Ovary (tissue), 9 donors: ENCODE data around the gene CDC42EP2. TPM values are rescaled to one million over a fixed set of nuclear protein-coding genes. Genes with fewer than 3 reads are reported as not detected.

Source experiments
- DNase-seq, 5 donors: peaks; one replicate each; pipeline ENCODE4 v3.0.0-alpha.2; 2019 to 2020
- H3K27ac ChIP-seq, 2 donors: fragments of 200-600 bp; one replicate each; pipeline versions ENCODE4 v1.5.1 to v1.8.0; 2019 to 2022
- H3K27me3 ChIP-seq: fragments of 200-600 bp; one replicate; pipeline ENCODE4 v1.8.0; 2022
- H3K36me3 ChIP-seq: fragments of 200-600 bp; sonication (generic); one replicate; pipeline ENCODE4 v1.5.1; 2019
- H3K4me1 ChIP-seq: one replicate; pipeline ENCODE4 v1.8.1; 2013; ENCODE audit warnings: mild to moderate bottlenecking, moderate library complexity; ENCODE audit not compliant: insufficient read depth
- H3K4me3 ChIP-seq: fragments of 200-600 bp; sonication (generic); one replicate; pipeline ENCODE4 v1.5.1; 2017
- H3K9me3 ChIP-seq, 2 donors: fragments of 200-600 bp in 1 of 2; sonication (generic) in 1 of 2; one replicate each; pipeline versions ENCODE4 v1.5.1 to v1.8.1; 2013 to 2019; ENCODE audit warnings: mild to moderate bottlenecking in 1 of 2, moderate library complexity in 1 of 2
- EP300 ChIP-seq: sonication (generic); formaldehyde crosslinking; IDR thresholded peaks from one replicate; pipeline ENCODE4 v1.6.1; 2017; ENCODE audit warnings: antibody characterized with exemption
- POLR2A ChIP-seq: fragments of 450-650 bp; IDR thresholded peaks from one replicate; pipeline ENCODE4 v1.6.1; 2017; ENCODE audit warnings: antibody characterized with exemption, mild to moderate bottlenecking, moderate library complexity
- WGBS, 3 donors: extraction: QIAGEN DNeasy Blood & Tissue Kit in 1 of 3; methylation state at CpG; one replicate each; pipeline versions ENCODE4 v1.1.5 to v1.1.7; 2013 to 2017; 5-methylcytosine and 5-hydroxymethylcytosine counted together
- intact Hi-C, 4 donors: fragments of 100-400 bp; cut with DNase I; formaldehyde crosslinking; loops; one replicate each; pipeline versions ENCODE4 v1.11.0 to v1.15.1; 2022 to 2023
- polyA plus RNA-seq, 2 donors: library from polyadenylated mRNA; stranded (reverse); fragments of 200-250 nt in 1 of 2; fragments of 350-450 nt in 1 of 2; fragmentation: Illumina TruSeq in 1 of 2; extraction: RNeasy Lipid Tissue Mini Kit (QIAGEN cat#74804) in 1 of 2; gene quantifications; one replicate each; pipeline ENCODE4 v1.2.3, GENCODE V29; 2013 to 2014
- total RNA-seq, 7 donors: library from RNA; depleted of rRNA in 2 of 7; stranded (reverse); fragments of >200 nt in 2 of 7; fragmentation: NEBNext Ultra II Directional in 3 of 7; extraction: Animal tissue kit (Norgen Biotek cat#: 25700) in 3 of 7; gene quantifications; one replicate each; pipeline versions ENCODE4 v1.1.0 to v1.2.4, GENCODE V29; 2016 to 2023
- TF ChIP-seq, protein P1 (sequence below), 3 donors: fragments of 450-650 bp in 2 of 3; fragments of 200-600 bp in 1 of 3; IDR thresholded peaks; one replicate each; pipeline versions ENCODE4 v1.5.1 to v1.8.0; 2016 to 2022; ENCODE audit warnings: antibody characterized with exemption in 3 of 3, mild to moderate bottlenecking in 1 of 3
- donor health status: DM: no; HTN: no; CAD: no; lungs with moderate emphysema.
- donor health status: DM: no; HTN: no; CAD: no.
- donor health status: Bipolar disorder and iron deficiency.
- donor health status: DM: yes; HTN: yes; CAD: no.
- donor health status: DM: no; HTN: no; CAD: no.
- donor health status: DM: yes; HTN: yes; CAD: no.

The CDC42EP2 gene
- total and polyA plus RNA-seq, 9 donors, result 0.48 to 46.9 (median 19.9) TPM

DNA sequence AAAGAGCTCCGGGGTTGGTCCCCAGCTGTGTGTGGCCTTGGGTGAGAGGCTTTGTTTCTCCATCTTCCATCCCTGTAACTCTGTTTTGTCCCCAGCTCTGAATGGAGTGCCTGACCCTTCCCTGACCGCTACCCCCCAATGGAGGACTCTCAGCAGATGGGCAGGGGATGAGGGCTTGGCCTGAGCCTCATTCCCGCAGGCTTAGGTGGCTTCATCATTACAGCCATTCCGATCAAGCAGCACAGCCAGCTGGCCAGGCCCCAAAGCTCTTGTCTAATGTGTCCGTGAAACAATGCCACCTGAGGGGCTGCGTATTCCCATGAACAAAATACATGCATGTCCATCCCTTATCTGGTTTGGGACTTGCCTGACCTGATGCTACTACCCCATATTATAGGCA, 3.9 kb upstream of the CDC42EP2 start:
- Histone ChIP-seq H3K27ac (no peak overlapping the region), H3K27me3 (no peaks in the 10 kb centered on the region), H3K36me3 (no peaks in the 10 kb centered on the region), H3K4me1 (peaks cover 8% of the 10 kb centered on the region), H3K9me3 (no peaks in the 10 kb centered on the region), H3K4me3 (no peak overlapping the region)
- no peak for TF ChIP-seq EP300
- TF ChIP-seq, protein P1, sequence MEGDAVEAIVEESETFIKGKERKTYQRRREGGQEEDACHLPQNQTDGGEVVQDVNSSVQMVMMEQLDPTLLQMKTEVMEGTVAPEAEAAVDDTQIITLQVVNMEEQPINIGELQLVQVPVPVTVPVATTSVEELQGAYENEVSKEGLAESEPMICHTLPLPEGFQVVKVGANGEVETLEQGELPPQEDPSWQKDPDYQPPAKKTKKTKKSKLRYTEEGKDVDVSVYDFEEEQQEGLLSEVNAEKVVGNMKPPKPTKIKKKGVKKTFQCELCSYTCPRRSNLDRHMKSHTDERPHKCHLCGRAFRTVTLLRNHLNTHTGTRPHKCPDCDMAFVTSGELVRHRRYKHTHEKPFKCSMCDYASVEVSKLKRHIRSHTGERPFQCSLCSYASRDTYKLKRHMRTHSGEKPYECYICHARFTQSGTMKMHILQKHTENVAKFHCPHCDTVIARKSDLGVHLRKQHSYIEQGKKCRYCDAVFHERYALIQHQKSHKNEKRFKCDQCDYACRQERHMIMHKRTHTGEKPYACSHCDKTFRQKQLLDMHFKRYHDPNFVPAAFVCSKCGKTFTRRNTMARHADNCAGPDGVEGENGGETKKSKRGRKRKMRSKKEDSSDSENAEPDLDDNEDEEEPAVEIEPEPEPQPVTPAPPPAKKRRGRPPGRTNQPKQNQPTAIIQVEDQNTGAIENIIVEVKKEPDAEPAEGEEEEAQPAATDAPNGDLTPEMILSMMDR (IDR thresholded peaks at IDR 0.05), result no peak
- no peak for TF ChIP-seq POLR2A
- intact Hi-C loops, result no loop called here
- no peak for DNase-seq
- 55 to 58% (median 58%) methylated on average over 5 to 6 of the region's 6 CpGs for WGBS, 3 donors

DNA sequence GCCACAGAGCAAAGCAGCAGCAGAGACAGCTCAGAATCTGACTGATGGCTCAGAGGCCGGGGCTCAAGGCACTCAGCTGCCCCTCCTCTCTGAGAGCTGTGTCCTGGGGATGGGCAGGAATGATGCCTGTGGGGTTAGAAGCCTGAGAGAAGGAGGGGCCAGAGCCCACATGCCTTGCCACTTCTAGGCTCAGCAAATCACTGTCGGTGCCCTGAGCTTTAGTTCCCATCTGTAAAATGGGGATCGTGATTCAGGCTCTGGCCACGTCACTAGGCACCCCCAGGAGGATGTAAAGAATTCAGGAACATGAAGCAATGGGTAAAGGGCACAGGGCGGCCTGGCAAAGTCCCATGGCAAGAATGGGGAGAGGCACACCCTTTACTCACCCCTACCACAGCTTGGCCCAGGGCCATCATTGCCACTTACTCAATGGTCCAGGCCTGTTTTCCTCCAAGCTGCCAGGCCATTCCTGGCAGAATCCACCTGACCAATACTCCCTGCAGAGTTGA, 3.4 kb upstream of the CDC42EP2 start:
- DNase-seq, result no peak
- no peak for TF ChIP-seq EP300
- TF ChIP-seq POLR2A, result no peak

DNA sequence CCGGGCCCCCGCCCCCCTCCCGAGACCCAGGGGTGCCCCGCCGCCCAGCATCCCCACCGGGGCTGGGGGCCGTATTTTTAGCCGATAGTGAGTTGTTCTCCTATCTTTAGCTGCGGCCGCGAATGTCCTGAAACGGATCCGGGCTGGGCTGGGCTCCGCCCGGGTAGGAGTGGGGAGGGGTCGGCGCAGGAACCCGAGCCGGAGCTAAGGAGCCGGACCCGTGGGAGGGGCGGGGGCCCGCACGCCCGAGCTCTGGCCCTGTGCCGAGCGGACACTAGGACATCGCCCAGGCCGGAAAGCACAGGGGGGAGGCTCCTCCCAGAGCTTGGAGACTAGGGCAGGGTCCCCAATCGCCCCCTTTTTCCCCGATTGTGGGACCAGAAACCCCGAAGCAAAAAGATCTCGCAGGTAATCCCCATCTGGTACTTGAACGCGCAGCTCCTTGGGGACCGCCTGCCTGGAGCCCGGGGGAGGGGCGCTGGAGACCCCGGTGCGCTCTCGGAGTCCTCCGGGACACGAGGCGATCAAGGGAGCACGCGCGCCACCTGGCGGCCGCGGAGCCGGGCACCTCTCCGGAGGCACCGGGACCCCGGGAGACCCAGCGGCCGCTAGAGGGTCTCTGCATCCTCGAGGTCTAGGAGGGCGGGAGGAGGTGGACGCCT, 669 bp downstream of the CDC42EP2 start:
- Histone ChIP-seq H3K27ac (peak overlapping the region; percentile 25 to 84), H3K4me3 (peak overlapping the region; percentile 96), H3K27me3 (no peaks in the 10 kb centered on the region), H3K9me3 (no peaks in the 10 kb centered on the region), H3K36me3 (no peaks in the 10 kb centered on the region), H3K4me1 (peaks cover 15% of the 10 kb centered on the region)
- peak; percentile 82 to 93 (median 91) for DNase-seq
- WGBS, 3 donors, result 0 to 1% (median 0%) methylated on average over 57 to 59 of the region's 59 CpGs
- intact Hi-C loops, result loop anchor here in 3 of 4 donors (2.0 kb wide), 2 partner anchors 21 to 41 kb away; no protein-coding TSS in a partner anchor
- peak; percentile 20 for TF ChIP-seq POLR2A
- TF ChIP-seq EP300, result no peak
- TF ChIP-seq, protein P1 (IDR thresholded peaks at IDR 0.05), result peak; percentile 97 to 98 (median 98)

More for the DNA sequence above, 3.4 kb upstream of the CDC42EP2 start:
- Histone ChIP-seq H3K27ac (no peak overlapping the region), H3K9me3 (no peaks in the 10 kb centered on the region), H3K4me1 (peaks cover 12% of the 10 kb centered on the region), H3K36me3 (no peaks in the 10 kb centered on the region), H3K27me3 (no peaks in the 10 kb centered on the region), H3K4me3 (no peak overlapping the region)
- intact Hi-C loops, result no loop called here
- 66 to 78% (median 71%) methylated on average over 5 of the region's 5 CpGs for WGBS, 3 donors

DNA sequence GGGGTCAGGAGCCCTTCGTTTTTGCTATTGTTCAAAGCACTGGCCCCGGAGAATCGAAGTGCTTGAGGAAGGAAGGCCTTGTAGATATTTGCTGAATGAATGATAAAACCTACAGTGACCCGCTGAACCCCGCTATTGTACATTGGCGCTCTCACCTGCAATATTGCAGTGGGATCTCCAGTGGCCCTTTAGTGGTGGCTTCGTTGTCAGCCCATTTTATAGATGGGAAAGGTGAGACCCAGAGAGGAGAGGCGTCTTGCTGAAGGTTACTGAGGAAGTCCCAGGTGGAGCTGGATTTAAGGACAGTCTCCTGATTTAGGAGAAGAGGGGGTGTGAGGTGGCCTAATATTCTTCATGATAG, 1.2 kb downstream of the CDC42EP2 start:
- Histone ChIP-seq H3K9me3 (no peaks in the 10 kb centered on the region), H3K36me3 (no peaks in the 10 kb centered on the region), H3K27ac (peak overlapping the region; percentile 11 to 84), H3K27me3 (no peaks in the 10 kb centered on the region), H3K4me3 (peak overlapping the region; percentile 96), H3K4me1 (peaks cover 15% of the 10 kb centered on the region)
- 4 to 13% (median 6%) methylated on average over 8 of the region's 8 CpGs for WGBS, 3 donors
- no peak for DNase-seq
- TF ChIP-seq, protein P1 (IDR thresholded peaks at IDR 0.05), result peak in 2 of 3 donors; percentile 33 to 48
- TF ChIP-seq EP300, result no peak
- no peak for TF ChIP-seq POLR2A
- intact Hi-C loops, result loop anchor here in 3 of 4 donors (1.0 to 2.0 kb wide), 3 partner anchors 21 to 41 kb away; no protein-coding TSS in a partner anchor
